RWPE2 (cell line): ENCODE data around the gene SLC2A6.

Source experiments
- ATAC-seq: fragments of 200-7000 bp; cut with Tn5 transposase; 3 replicates; pipeline ENCODE4 v1.9.1; 2021; ENCODE audit warnings: low read depth
- DNase-seq: peaks from one replicate; pipeline ENCODE4 v3.0.0-alpha.2; 2020; ENCODE audit warnings: low spot score
- H3K27ac ChIP-seq: fragments of 450-650 bp; 2 replicates; pipeline ENCODE4 v1.5.1; 2017; ENCODE audit warnings: mild to moderate bottlenecking; ENCODE audit not compliant: poor library complexity, severe bottlenecking
- H3K27me3 ChIP-seq: fragments of 250-450 bp; sonication (Bioruptor Pico); 2 replicates; pipeline ENCODE4 v1.5.1; 2021; ENCODE audit warnings: mild to moderate bottlenecking, moderate library complexity; ENCODE audit not compliant: insufficient read depth, poor library complexity, severe bottlenecking
- H3K36me3 ChIP-seq: fragments of 250-450 bp; sonication (Bioruptor Pico); 2 replicates; pipeline ENCODE4 v1.5.1; 2020; ENCODE audit warnings: low read depth, mild to moderate bottlenecking, moderate library complexity
- H3K4me1 ChIP-seq: fragments of 250-450 bp; sonication (Bioruptor Pico); 2 replicates; pipeline ENCODE4 v1.5.1; 2021; ENCODE audit warnings: mild to moderate bottlenecking, moderate library complexity; ENCODE audit not compliant: insufficient read depth, poor library complexity, severe bottlenecking
- H3K4me3 ChIP-seq: fragments of 250-450 bp; sonication (Bioruptor Pico); 2 replicates; pipeline ENCODE4 v1.5.1; 2021; ENCODE audit warnings: mild to moderate bottlenecking, moderate library complexity; ENCODE audit not compliant: severe bottlenecking
- H3K9me3 ChIP-seq: fragments of 250-450 bp; sonication (Bioruptor Pico); 2 replicates; pipeline ENCODE4 v1.5.1; 2021; ENCODE audit warnings: mild to moderate bottlenecking, moderate library complexity; ENCODE audit not compliant: severe bottlenecking
- TF ChIP-seq, protein P1 (sequence below): fragments of 450-650 bp; IDR thresholded peaks from one replicate; pipeline ENCODE4 v1.5.1; 2017; ENCODE audit warnings: mild to moderate bottlenecking, moderate library complexity; ENCODE audit not compliant: poor library complexity, severe bottlenecking

SLC2A6 gene

GRCh38 chr9:133445293-133445969, 33.5 kb downstream of the SLC2A6 start:
- DNase-seq (no peak), ATAC-seq (no peak)
- Histone ChIP-seq H3K27me3 (no peaks in the 10 kb centered on the region), H3K36me3 (no peaks in the 10 kb centered on the region), H3K4me3 (no peak overlapping the region), H3K4me1 (no peaks in the 10 kb centered on the region), H3K9me3 (no peaks in the 10 kb centered on the region), H3K27ac (no peak overlapping the region)
- TF ChIP-seq, protein P1, sequence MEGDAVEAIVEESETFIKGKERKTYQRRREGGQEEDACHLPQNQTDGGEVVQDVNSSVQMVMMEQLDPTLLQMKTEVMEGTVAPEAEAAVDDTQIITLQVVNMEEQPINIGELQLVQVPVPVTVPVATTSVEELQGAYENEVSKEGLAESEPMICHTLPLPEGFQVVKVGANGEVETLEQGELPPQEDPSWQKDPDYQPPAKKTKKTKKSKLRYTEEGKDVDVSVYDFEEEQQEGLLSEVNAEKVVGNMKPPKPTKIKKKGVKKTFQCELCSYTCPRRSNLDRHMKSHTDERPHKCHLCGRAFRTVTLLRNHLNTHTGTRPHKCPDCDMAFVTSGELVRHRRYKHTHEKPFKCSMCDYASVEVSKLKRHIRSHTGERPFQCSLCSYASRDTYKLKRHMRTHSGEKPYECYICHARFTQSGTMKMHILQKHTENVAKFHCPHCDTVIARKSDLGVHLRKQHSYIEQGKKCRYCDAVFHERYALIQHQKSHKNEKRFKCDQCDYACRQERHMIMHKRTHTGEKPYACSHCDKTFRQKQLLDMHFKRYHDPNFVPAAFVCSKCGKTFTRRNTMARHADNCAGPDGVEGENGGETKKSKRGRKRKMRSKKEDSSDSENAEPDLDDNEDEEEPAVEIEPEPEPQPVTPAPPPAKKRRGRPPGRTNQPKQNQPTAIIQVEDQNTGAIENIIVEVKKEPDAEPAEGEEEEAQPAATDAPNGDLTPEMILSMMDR = no peak

- Histone ChIP-seq H3K27me3 (no peaks in the 10 kb centered on the region), H3K36me3 (no peaks in the 10 kb centered on the region), H3K4me3 (no peak overlapping the region), H3K27ac (no peak overlapping the region), H3K9me3 (no peaks in the 10 kb centered on the region), H3K4me1 (no peaks in the 10 kb centered on the region)
- TF ChIP-seq, protein P1 = no peak
- ATAC-seq (no peak), DNase-seq (no peak)
Measured at GRCh38 chr9:133443982-133444381, 34.9 kb downstream of the SLC2A6 start.

GRCh38 chr9:133443248-133443647, 35.7 kb downstream of the SLC2A6 start:
- no peaks in the 10 kb centered on the region for H3K4me1 ChIP-seq
- no peak for ATAC-seq
- no peaks in the 10 kb centered on the region for H3K27me3 ChIP-seq
- H3K36me3 ChIP-seq = no peaks in the 10 kb centered on the region
- no peak overlapping the region for H3K27ac ChIP-seq
- TF ChIP-seq, protein P1 = no peak
- DNase-seq = no peak
- H3K4me3 ChIP-seq = no peak overlapping the region
- H3K9me3 ChIP-seq = no peaks in the 10 kb centered on the region

- DNase-seq = no peak
- Histone ChIP-seq H3K27me3 (no peaks in the 10 kb centered on the region), H3K4me3 (no peak overlapping the region), H3K36me3 (no peaks in the 10 kb centered on the region), H3K4me1 (no peaks in the 10 kb centered on the region), H3K9me3 (no peaks in the 10 kb centered on the region), H3K27ac (no peak overlapping the region)
- TF ChIP-seq, protein P1 = no peak
- ATAC-seq = no peak
Measured at GRCh38 chr9:133441571-133441970, 37.3 kb downstream of the SLC2A6 start.

DNA sequence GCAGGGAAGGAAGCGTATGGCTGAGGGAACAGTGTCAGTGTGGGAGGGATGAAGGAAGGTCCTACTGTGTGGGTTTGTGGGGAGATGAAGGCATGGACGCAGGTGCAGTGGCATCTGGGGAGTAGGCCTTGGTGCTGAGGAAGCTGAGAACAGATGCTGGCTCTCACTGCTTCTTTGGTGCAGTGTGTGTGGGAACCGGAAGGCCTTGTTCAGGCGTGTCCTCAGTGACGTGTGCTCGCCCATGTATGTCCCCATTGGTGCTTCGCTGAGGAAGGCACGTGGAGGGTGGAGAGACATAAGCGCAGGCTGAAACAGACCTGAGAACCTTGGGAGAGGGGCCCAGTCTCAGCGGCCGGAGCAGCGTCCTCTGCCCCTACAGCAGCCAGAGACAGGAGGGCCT, 38.0 kb downstream of the SLC2A6 start:
- Histone ChIP-seq H3K9me3 (no peaks in the 10 kb centered on the region), H3K4me3 (no peak overlapping the region), H3K4me1 (no peaks in the 10 kb centered on the region), H3K27ac (no peak overlapping the region), H3K36me3 (no peaks in the 10 kb centered on the region), H3K27me3 (no peaks in the 10 kb centered on the region)
- TF ChIP-seq, protein P1 = no peak
- DNase-seq (no peak), ATAC-seq (no peak)
